NCI-H187 treated with DMSO at 0.1 percent for 48 hours (cell line): ENCODE measurements around the gene LTBR.
"Not testable (repeated sequence)": the region's sequence is repeated elsewhere in the genome, so short reads cannot be mapped to it uniquely, and the experiment has no call there.

Source experiments
- DNase-seq: peaks from one replicate; lab custom pipeline; 2025; lab: John Stamatoyannopoulos, UW

LTBR gene

DNA sequence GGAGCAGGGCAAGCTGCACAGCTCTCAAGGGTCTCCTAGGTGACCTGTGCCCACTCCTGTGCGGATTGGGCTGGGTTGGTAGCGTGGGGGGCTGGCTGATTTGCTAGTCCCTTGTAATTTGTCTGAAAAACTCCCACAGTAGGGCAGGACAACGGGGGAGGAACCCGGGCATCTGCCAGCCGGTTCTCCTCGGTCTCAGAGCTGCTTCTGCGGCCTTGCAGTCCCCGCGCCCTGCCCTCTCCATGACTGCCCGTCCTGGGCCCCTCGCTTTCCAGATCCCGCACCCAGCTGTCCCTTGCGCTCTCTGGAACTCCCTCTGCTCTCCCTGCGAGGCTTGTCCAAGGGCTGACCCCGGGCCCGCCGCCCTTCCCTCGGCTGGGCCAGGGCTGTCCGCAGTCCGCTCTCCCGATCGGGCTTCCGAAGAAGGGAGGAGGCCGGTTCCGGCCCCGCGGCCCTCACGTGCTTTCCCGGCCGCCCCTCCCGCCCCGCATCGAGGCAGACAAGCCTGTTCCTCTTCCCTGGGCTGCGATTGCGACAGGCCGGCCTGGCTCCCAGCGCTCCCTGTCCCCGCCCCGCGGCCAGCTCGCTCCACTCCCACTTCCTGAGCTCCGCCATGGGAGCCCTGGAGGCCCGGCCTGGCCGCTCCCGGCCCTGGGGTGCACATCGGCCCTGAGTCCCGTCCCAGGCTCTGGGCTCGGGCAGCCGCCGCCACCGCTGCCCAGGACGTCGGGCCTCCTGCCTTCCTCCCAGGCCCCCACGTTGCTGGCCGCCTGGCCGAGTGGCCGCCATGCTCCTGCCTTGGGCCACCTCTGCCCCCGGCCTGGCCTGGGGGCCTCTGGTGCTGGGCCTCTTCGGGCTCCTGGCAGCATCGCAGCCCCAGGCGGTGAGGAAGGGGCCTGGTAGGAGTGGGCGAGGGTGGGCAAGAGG, at the start of gene LTBR:
LTBR (plus strand) TSS at position 591 of the 927 bp plus-strand sequence; CDS start at position 788, 197 bp downstream.
- DNase-seq = no peak

DNA sequence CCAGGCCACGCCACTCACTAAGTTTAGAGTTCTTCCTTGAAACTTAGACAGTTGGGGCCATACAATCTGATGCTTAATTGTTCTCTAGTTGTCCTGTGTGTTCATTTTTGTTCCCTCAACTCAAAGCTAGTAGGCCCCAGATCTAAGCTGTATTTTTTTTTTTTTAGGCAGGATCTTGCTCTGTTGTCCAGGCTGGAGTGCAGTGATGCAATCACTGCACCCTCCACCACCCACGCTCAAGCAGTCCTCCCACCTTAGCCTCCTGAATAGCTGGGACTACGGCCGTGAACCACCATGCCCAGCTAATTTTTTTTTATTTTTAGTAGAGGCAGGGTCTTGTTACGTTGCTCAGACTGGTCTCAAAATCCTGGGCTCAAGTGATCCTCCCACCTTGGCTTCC, 49.6 kb upstream of the LTBR start:
- DNase-seq = no peak

DNA sequence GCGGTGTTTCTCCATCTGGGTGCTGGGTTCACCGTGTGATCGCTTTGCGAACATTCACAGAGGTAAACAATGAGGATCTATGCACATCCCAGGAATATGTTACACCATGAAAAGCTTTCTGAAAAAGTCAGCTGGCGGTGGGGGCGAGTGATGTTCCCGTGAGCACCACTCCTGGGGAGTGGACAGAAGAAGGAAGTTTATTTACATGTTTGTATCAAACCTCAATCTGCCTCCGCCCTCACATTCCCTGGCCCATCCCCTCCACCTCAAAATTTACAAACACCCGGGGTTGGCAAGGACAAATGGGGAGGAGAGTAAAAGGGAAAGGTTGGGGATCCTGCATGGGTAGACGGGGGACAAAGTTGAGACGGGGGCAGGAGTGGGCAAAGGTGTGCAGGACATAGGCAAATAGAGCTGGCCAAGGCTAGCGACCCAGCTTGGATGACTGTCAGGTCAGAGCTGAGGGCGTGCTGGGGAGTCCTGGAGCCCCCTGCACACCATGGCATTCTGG, 49.0 kb upstream of the LTBR start:
- no peak for DNase-seq

DNA sequence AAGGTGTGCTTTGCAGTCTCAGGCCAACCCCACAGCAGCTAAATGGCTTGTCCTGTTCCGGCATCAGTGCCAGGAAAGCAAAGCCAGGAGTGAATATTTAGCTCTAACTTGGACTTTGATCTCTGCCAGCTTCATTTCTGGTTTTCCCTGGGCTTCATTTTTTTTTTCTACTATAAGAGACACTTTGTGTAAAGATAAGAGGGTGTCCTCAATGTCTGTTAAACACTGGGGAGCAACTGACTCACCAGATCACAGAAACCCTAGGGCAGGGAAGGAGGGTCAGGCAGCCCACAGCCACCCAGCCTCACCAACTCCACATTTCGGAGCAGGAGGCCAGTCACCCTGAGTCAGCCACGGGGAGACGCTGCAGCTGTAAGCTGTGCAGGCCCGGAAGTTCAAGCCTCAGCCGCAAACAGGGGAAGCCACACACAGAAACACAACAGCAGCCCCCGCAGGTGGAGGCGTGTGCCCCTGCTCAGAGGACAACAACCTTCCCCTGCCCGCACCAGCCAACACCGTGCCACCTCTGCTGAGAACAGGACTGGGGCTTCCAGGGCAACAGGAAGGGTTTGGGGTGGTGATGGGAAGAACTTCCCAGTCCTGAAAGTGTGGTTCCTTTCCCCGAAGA, 48.4 kb upstream of the LTBR start:
- DNase-seq = no peak

DNA sequence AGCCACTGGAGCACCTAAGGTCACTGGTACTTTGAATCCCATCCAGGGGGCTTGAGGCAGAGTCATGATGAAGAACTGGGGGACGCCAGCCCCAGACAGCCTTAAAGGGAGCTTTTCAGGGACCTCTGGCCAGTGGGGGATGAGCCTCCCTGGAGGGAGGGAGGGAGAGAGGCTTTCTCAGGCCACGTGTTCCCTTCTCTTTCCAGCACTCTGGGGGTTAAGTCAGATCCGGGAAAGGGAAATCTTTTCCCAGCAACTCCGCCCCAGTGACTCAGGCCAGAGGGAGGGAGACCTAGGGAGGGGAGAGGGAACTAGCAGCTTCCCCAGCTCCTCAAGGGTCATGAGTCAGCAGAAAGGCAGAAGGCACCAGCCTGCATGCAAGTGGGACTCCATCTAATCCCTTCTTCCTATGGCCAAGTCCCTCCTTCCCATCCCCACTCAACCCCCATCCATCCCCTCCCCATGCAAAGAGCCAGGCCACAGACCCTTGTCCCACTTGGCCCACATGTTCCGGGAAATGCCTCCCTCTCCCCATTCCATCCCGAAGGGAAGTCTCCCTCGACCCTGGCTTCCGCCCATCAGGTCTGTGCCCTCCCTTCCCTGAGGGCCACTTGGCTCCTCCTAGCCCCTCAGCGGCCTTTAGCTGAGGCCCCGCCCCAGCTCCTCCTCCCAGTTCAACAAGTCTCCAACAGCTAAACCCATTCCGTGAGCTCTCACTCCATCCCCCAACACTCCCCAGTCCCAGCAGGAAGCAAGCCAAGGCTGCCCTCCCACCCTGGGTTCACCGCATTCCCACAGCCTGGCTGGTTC, 47.7 kb upstream of the LTBR start:
- peak; percentile 57 for DNase-seq

DNA sequence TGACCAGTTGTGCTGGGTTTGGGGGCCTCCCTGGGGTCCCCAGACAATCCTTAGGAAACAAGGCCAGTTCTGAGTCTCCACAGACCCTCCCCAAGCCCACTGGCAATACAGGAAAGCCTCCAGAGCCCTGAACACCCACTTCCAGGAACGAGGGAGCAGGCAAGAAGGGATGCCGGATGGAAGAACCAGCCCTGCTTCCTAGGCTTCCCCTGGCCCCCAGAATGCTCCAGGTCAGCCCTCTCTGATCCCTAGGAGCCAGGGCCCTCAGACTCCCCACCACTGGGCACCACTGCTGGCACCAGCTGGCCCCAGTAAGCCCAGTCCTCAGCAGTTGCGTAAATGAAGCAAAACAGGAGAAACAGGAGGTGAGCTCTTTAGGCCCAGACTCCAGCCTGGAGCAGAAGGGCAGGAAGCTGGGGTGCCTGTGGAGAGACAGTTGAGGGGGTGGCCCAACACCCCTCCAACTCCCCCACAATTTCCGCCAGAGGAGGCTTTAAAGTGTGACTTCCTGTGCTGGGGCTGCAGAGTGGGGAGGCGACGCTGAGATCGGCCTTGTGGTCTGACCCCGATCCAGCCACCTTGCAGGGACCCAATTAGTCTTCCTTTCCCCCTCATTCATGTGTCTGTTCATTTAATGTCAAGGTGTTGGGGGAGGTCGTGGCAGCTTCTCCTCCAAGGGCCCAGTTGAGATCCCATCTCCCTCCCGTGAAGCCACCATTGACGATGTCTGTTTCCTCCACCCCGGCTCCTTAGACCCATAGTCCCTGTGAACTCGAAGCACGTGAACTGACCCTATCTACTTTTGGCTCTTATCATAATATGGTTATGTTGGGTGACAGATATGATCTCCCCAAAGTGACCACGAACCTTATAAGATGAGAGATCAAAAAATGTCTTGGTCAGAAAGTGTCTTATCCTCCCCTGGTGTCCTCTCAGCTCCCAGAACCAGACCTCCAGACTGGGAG, 46.8 kb upstream of the LTBR start:
- DNase-seq = no peak

DNA sequence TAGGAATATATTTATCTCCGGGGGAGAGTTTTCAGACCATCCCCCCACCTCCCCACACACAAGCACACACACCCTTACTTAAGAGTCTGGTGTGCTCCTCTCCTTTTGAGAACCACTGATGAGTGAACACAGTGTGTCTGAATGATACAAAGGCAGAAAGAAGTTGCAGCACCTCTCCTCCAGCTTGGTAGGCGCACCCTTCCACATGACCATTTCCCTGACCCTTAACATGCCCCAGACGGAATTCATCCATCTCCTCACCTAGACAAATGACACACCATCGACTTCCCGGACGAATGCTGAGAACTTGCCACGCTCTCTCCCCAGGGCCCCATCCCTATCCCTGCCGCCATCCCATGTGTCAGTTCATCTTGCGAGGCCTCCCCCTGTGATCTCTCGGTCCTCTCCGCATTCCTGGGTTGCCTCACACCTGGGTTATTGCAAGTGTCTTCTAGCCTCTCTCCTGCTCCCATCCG, 46.0 kb upstream of the LTBR start:
- no peak for DNase-seq

DNA sequence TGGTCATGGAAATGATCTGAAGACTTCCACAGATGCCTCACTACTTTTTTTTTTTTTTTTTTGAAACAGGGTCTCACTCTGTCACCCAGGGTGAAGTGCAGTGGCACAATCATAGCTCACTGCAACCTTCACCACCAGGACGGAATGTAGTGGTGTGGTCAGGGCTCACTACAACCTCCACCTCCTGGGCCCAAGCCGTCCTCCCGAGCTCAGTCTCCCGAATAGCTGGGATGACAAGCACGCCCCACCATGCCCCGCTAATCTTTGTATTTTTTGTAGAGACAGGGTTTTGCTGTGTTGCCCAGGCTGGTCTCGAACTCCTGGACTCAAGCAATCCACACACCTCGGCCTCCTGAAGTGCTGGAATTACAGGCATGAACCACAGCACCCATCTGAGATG, 45.4 kb upstream of the LTBR start:
- DNase-seq = not testable (repeated sequence)

DNA sequence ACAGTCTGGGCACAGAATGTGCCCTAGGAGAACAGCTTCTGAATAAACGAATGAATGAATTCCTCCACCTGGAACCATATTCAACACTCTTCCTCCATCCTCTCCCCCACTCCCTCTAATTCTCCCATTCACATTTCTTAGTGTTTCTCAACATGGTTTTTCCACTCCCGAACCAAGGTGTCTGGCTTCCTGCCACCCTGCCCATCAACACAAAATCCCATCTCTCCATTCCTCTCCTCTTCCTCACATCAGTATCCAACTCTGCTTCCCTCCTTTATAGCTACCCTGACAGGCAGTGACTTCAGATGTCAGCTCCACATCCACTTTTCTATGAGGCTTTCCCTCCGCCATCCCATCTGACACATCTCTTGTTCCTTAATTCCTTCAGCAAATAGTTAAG, 45.0 kb upstream of the LTBR start:
- no peak for DNase-seq

DNA sequence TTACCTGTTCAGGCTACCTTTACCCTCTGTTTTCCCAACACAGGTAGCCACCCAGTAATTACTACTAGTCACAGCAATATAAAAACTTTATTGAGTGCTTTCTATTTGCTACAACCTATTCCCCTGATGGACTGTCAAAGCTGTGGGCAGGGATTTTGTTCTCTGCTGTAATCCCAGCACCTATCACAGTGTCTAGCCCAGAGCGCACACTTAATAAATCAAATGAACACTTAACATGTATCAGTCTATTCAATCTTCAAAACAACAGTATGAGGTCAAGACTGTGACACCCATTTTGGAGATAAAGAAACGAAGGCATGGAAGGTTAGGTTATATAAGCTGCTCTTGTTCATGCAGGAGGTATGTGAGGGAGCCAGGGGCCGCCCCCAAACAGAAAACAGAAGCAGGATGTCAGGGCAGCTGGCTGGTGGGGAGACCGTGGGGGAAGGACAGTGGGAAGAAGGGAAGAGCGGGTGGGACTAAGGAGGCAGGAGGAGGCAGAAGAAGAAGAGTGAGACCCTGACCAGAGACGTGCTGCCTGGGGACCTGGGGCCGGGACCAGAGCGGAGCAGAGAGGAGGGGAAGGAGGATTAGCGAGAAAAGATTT, 43.8 kb upstream of the LTBR start:
- DNase-seq = no peak

DNA sequence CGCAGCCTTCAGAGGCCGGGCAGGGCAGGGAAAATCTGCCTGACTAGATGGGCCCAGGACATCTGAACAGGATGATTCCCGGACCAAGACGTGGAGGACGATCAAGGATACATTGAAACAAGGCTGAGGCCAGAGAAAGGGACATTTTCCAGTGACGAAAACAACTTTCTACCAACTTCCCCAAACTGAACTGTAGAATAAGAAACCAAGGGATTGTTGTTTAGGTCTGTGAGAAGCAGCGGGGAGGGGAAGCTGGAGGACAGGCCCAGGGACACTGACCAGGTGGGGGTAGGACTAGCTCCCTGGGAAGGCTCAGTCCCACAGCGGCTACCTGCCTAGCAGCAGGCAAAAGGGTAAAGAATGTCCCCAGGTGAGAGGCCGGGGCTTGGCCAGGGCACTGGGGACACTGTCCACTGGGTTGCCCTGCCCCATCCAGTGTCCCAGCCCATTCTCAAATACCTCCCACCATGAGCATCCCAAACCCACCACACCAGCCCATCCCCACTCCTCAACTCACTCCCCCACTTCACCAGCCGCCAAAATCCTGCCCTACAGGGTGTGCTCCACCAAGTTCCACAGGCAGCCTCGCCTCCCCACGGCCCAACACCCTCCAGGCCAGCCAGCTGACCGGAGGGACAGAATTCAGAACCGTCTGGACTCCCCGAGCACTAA, 43.1 kb upstream of the LTBR start:
- no peak for DNase-seq

DNA sequence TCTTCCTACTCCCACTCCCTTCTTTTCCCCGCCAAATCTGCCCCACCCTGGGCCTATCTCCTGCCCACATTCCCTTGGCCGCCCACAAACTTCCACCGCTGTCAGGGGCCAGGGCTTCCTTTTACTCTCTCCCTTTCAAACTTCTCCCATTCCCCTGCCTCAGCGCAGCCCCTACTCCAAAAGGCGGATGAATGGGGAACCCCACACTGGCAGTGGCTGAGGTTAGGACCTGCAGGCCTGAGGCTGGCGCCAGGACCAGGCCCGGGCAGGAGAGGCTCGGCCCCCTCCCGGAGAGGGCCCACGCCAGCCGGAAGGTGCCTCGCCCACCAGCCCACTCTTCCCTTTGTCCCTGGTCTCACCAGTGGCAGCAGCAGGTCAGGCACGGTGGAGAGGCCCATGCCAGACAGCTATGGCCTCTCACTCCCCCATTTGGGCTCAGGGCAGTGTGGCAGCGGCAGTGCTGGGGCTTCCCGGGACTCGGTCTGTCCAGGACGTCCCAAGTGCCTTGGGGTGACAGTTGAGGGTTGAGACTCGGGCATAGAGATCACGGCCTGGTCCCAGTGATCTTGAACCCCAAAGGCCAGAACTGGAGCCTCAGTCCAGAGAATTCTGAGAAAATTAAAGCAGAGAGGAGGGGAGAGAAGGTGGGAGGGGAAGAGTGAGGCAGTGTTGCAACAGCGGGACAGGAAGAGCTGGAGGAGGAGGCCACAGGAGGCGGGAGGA, 42.4 kb upstream of the LTBR start, which contains the start of gene TNFRSF1A:
TNFRSF1A (minus strand) TSS at position 660 of the 723 bp plus-strand sequence; CDS start at position 398, 262 bp downstream.
- no peak for DNase-seq

DNA sequence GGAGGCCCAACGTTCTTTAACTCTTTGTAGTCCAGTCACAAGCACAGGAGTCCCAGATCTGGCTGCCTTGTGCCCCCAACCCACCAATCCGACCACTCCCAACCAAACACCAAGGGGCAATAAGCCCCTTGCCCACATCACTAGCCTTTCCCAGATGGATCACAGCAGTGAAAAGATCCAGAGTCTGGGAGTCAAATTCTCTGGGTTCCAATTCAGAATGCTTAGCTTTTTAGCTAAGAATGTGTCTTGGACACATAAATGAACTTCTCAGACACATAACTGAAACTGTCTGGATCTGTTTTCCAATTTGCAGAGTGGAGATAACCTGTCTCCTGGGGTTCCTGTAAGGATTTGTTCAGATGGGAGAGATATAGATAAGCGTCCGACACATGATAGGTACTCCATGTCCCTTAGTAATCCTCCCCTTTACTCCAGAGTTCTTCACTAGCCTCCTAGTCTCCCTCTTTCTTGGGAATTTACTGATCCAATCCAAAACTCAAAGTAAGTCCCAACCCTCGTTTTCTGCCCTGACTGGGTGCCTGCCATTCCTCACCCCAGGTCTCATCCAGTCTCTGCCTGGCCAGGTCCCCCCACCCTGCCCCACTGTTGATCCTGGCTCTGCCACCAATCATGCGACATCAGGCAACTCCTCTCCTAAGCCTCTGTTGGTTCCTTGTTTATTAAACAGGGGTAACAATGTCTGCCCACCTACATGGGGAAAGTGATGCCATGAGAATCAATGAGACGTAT, 41.6 kb upstream of the LTBR start:
- no peak for DNase-seq

DNA sequence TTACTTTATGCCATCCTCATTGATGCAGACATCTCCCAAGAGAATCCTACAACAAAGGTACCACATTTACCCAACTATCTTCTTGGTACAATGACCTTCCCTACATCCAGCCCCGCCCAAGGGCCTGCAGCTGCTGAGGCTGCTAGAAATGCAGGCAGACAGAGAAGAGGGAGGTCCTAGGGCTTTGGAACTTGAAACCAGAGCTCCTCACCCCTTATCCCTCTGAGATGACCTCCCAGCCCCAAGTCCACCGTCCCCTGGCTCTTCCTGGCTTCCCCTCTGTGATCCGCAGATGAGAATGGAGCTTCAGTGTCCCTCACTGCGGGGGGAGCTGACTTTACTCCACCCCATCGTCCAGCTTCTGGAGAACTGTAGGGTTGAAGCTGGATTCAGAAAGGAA, 40.4 kb upstream of the LTBR start:
- DNase-seq = no peak

DNA sequence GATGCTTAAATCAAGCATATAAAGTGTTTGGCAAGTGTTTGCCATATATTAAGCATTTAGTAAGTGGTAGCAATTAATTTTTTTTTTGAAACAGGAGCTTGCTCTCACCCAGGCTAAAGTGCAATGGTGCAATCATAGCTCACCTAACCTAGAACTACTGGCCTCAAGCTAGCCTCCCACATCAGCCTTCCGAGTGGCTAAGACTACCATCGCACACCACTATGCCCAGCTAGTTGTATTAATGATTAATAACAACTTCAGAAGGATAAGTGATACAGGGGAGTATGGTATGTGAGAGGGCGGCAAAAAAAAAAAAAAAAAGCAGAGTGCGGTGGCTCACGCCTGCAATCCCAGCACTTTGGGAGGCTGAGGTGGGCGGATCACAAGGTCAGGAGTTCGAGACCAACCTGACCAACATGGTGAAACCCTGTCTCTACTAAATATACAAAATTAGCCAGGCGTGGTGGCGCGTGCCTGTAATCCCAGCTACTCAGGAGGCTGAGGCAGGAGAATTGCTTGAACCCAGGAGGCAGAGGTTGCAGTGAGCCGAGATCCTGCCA, 39.8 kb upstream of the LTBR start:
- DNase-seq = not testable (repeated sequence)

DNA sequence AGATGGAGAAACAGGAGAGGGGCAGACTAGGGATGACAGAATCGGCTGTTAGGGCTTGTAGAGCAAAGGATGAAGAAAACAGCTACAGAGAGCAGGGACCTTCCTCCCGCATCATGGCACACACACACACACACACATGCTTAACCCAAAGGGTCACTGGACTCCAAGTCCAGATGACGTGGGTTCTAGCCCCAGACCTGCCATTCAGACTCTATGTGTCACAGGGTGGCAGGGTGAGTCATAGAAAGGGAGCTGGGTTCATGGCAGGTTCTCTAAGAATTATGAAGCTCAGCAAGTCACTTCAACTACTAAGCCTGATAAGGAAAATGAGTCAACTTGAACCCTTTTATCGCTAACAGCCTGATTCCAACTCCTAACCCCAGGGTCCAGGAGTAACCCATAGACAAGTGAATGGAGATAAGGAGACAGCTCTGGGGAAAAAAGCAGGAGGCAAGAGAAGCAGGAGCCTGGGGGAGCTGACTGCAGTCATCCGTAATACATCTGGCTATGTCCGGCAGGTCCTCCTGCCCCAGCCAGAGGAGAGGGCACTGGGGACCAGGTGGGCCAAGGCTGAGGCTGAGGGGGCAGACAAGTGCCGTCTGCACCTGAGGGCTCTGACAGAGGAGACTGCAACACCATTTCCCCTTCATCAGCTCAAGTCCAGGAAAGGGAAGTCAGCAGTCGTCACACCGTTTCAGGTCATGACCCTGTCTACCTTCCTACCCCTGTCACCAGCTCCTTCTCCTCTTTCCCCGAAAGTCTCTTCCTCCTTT, 38.5 kb upstream of the LTBR start:
- DNase-seq = no peak

DNA sequence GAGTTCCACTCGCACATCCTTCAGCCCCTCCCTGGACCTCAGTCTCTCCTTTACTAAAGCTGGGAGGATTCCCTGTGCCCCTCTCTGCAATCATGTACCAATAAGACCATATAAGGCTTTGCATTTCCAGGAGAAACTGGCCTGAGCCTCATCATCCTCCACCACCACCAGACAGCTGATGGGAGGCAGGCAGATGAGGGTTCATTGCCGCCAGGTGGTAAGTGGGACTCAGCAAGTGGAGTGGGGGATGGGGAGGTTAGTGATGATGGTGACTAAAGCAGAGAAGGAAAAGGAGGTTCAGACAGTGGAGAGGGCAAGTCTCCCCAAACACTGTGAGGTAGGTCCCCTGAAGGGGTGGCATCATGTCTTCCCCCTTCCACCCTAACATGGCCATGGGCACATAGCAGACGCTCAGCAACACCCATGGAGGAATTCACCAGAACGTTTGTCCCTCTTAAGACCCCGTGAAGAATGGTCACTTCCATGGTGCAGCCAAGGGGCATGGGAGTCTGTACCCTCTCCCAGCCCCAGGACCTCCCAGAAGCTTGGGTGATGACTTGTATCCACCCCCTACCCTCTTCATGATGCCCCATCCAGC, 37.6 kb upstream of the LTBR start:
- no peak for DNase-seq
